HG03095 (cell line): ENCODE results near the gene DPYD.
"Not testable (repeated sequence)": the region's sequence is repeated elsewhere in the genome, so short reads cannot be mapped to it uniquely, and the experiment has no call there.

Experiments
- ATAC-seq: cut with Tn5 transposase; IDR thresholded peaks from one replicate; pipeline ENCODE4 v1.9.1; 2021; ENCODE audit warnings: moderate library complexity; ENCODE audit not compliant: unreplicated experiment

Gene DPYD

GRCh38 chr1:97382206-97382605 lies 538.6 kb downstream of the DPYD start:
- ATAC-seq = no peak

- ATAC-seq = no peak
Measured at GRCh38 chr1:97379387-97380075, 541.3 kb downstream of the DPYD start.

GRCh38 chr1:97378596-97378995 lies 542.2 kb downstream of the DPYD start:
- no peak for ATAC-seq

- no peak for ATAC-seq
Measured at GRCh38 chr1:97377432-97378034, 543.3 kb downstream of the DPYD start.

GRCh38 chr1:97373000-97373399 lies 547.8 kb downstream of the DPYD start:
- no peak for ATAC-seq

- ATAC-seq = no peak
Measured at GRCh38 chr1:97372531-97372930, 548.3 kb downstream of the DPYD start.

- ATAC-seq = no peak
Measured at GRCh38 chr1:97368296-97368695, 552.5 kb downstream of the DPYD start.

GRCh38 chr1:97366984-97367383 lies 553.9 kb downstream of the DPYD start:
- no peak for ATAC-seq

GRCh38 chr1:97365026-97365425 lies 555.8 kb downstream of the DPYD start:
- ATAC-seq = no peak

GRCh38 chr1:97364086-97364485 lies 556.7 kb downstream of the DPYD start:
- ATAC-seq = no peak

GRCh38 chr1:97356309-97356708 lies 564.5 kb downstream of the DPYD start:
- ATAC-seq = no peak

- ATAC-seq = no peak
Measured at GRCh38 chr1:97352936-97353382, 567.9 kb downstream of the DPYD start.

- no peak for ATAC-seq
Measured at GRCh38 chr1:97351846-97352245, 569.0 kb downstream of the DPYD start.

GRCh38 chr1:97350662-97351061 lies 570.2 kb downstream of the DPYD start:
- no peak for ATAC-seq

GRCh38 chr1:97350241-97350640 lies 570.6 kb downstream of the DPYD start:
- ATAC-seq = no peak

GRCh38 chr1:97349794-97350193 lies 571.0 kb downstream of the DPYD start:
- ATAC-seq = not testable (repeated sequence)

- no peak for ATAC-seq
Measured at GRCh38 chr1:97348599-97349265, 572.1 kb downstream of the DPYD start.

- ATAC-seq = no peak
Measured at GRCh38 chr1:97340951-97341350, 579.9 kb downstream of the DPYD start.

- no peak for ATAC-seq
Measured at GRCh38 chr1:97338347-97338746, 582.5 kb downstream of the DPYD start.

- no peak for ATAC-seq
Measured at GRCh38 chr1:97337250-97338030, 583.4 kb downstream of the DPYD start.

- ATAC-seq = no peak
Measured at GRCh38 chr1:97334454-97334853, 586.4 kb downstream of the DPYD start.
